C4-2B (cell line): ENCODE measurements around the gene CMTM7.

ENCODE experiments used
- CTCF ChIP-seq: fragments of 450-650 bp; conservative IDR thresholded peaks from 2 replicates; pipeline ENCODE4 v1.5.1; 2017; ENCODE audit warnings: mild to moderate bottlenecking
- ZFX ChIP-seq: fragments of 450-650 bp; IDR thresholded peaks from 2 replicates; pipeline ENCODE4 v1.6.1; 2017

- TF ChIP-seq CTCF = no peak
- no peak for TF ChIP-seq ZFX
Observed at GRCh38 chr3:32375596-32375930, 16.1 kb upstream of the CMTM7 start.
